NOMO-1 treated with DMSO at 0.1 percent for 48 hours (cell line): ENCODE data around the gene FCER1A.
"Not testable (repeated sequence)": the region's sequence is repeated elsewhere in the genome, so short reads cannot be mapped to it uniquely, and the experiment has no call there.

ENCODE experiments used
- DNase-seq: peaks from one replicate; lab custom pipeline; 2025; ENCODE audit not compliant: unreplicated experiment; lab: John Stamatoyannopoulos, UW

The FCER1A gene

DNA sequence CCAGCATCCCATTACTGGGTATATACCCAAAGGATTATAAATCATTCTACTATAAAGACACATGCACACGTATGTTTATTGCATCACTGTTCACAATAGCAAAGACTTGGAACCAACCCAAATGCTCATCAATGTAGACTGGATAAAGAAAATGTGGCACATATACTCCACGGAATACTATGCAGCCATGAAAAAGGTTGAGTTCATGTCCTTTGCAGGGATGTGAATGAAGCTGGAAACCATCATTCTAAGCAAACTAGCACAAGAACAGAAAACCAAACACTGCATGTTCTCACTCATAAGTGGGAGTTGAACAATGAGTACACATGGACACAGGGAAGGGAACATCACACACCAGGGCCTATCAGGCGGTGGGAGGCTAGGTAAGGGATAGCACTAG lies 47.2 kb downstream of the FCER1A start:
- DNase-seq = not testable (repeated sequence)

GRCh38 chr1:159352436-159352835 lies 50.3 kb downstream of the FCER1A start:
- DNase-seq = no peak
